CD14-positive monocyte (primary cell): ENCODE measurements around the gene CHRNG. TPM values are rescaled to one million over a fixed set of nuclear protein-coding genes. Genes with fewer than 3 reads are reported as not detected.

Source experiments
- DNase-seq, 3 donors: peaks; one replicate each; pipeline ENCODE4 v3.0.0-alpha.2; 2011 to 2022
- H2AFZ ChIP-seq: 2 replicates; pipeline ENCODE4 v1.6.0; 2012; ENCODE audit warnings: mild to moderate bottlenecking, low read depth, low read length, inconsistent platforms; ENCODE audit not compliant: insufficient read depth, poor library complexity, severe bottlenecking
- H3K27ac ChIP-seq, 2 donors: 1 replicate in 1 of 2; 2 replicates in 1 of 2; pipeline ENCODE4 v1.5.1; 2012 to 2013; ENCODE audit warnings: low read length in 2 of 2, control low read depth in 1 of 2, inconsistent platforms in 1 of 2, low read depth in 1 of 2, mild to moderate bottlenecking in 1 of 2
- H3K27me3 ChIP-seq, 2 donors: one replicate each; pipeline versions ENCODE4 v1.6.0 to v1.6.1; 2011 to 2013; ENCODE audit warnings: low read length in 2 of 2; ENCODE audit not compliant: control insufficient read depth in 2 of 2, insufficient read depth in 2 of 2
- H3K36me3 ChIP-seq, 2 donors: replicated peaks in 1 of 2; 1 replicate in 1 of 2; 2 replicates in 1 of 2; pipeline versions ENCODE4 v1.5.1 to v1.6.1; 2012 to 2013; ENCODE audit warnings: low read length in 2 of 2, control low read depth in 1 of 2, inconsistent platforms in 1 of 2, mild to moderate bottlenecking in 1 of 2; ENCODE audit not compliant: insufficient read depth in 2 of 2, control insufficient read depth in 1 of 2
- H3K4me1 ChIP-seq, 2 donors: 1 replicate in 1 of 2; 2 replicates in 1 of 2; pipeline versions ENCODE4 v1.5.1 to v1.6.1; 2012 to 2013; ENCODE audit warnings: low read length in 2 of 2, control low read depth in 1 of 2, inconsistent platforms in 1 of 2, mild to moderate bottlenecking in 1 of 2, moderate library complexity in 1 of 2; ENCODE audit not compliant: insufficient read depth in 2 of 2, control insufficient read depth in 1 of 2
- H3K4me2 ChIP-seq: replicated peaks from 2 replicates; pipeline ENCODE3; 2012; ENCODE audit warnings: low read length, moderate library complexity, mild to moderate bottlenecking; ENCODE audit not compliant: poor library complexity, severe bottlenecking; ENCODE audit errors: extremely low read depth
- H3K4me3 ChIP-seq, 3 experiments: fragments of 200-600 bp in 1 of 3; sonication (generic) in 1 of 3; replicated peaks in 1 of 3; 1 replicate in 2 of 3; 2 replicates in 1 of 3; pipeline ENCODE4 v1.5.1; 2011 to 2013; ENCODE audit warnings: low read length in 3 of 3, mild to moderate bottlenecking in 3 of 3, control low read depth in 2 of 3, low read depth in 2 of 3, inconsistent platforms in 1 of 3, moderate library complexity in 1 of 3
- H3K79me2 ChIP-seq: 2 replicates; pipeline ENCODE4 v1.6.0; 2012; ENCODE audit warnings: mild to moderate bottlenecking, control low read depth, inconsistent platforms, low read length, moderate library complexity; ENCODE audit not compliant: insufficient read depth
- H3K9ac ChIP-seq: 2 replicates; pipeline ENCODE4 v1.6.0; 2017; ENCODE audit warnings: low read length, mild to moderate bottlenecking; ENCODE audit not compliant: insufficient read depth, poor library complexity, severe bottlenecking
- H3K9me3 ChIP-seq, 2 donors: replicated peaks in 1 of 2; 1 replicate in 1 of 2; 2 replicates in 1 of 2; pipeline versions ENCODE4 v1.5.1 to v1.6.1; 2012 to 2013; ENCODE audit warnings: low read length in 2 of 2, control low read depth in 1 of 2; ENCODE audit not compliant: control insufficient read depth in 1 of 2, insufficient read depth in 1 of 2
- H4K20me1 ChIP-seq: 2 replicates; pipeline ENCODE4 v1.6.0; 2012; ENCODE audit warnings: mild to moderate bottlenecking, low read length, control low read depth, moderate library complexity; ENCODE audit not compliant: insufficient read depth
- H3K27ac Mint-ChIP-seq, 7 donors: one replicate each; pipeline ENCODE4 v1.8.0; 2020; ENCODE audit warnings: mild to moderate bottlenecking in 7 of 7, mixed read lengths in 7 of 7, moderate library complexity in 6 of 7, inconsistent platforms in 2 of 7
- H3K27me3 Mint-ChIP-seq, 3 donors: one replicate each; pipeline ENCODE4 v1.8.0; 2021 to 2022; ENCODE audit warnings: low read depth in 3 of 3, mild to moderate bottlenecking in 3 of 3, mixed read lengths in 3 of 3, moderate library complexity in 3 of 3, inconsistent platforms in 1 of 3
- H3K36me3 Mint-ChIP-seq, 2 donors: one replicate each; pipeline ENCODE4 v1.8.0; 2020; ENCODE audit warnings: mixed read lengths in 2 of 2, inconsistent platforms in 1 of 2, mild to moderate bottlenecking in 1 of 2
- H3K4me1 Mint-ChIP-seq: one replicate; pipeline ENCODE4 v1.8.0; 2020; ENCODE audit warnings: mild to moderate bottlenecking, mixed read lengths
- H3K4me3 Mint-ChIP-seq, 2 donors: one replicate each; pipeline ENCODE4 v1.8.0; 2020; ENCODE audit warnings: mild to moderate bottlenecking in 2 of 2, mixed read lengths in 2 of 2, moderate library complexity in 1 of 2
- H3K9me3 Mint-ChIP-seq, 7 donors: one replicate each; pipeline ENCODE4 v1.8.0; 2020 to 2022; ENCODE audit warnings: mixed read lengths in 7 of 7, mild to moderate bottlenecking in 6 of 7, moderate library complexity in 6 of 7, inconsistent platforms in 2 of 7
- WGBS: methylation state at CpG from one replicate; pipeline ENCODE4 v1.1.5; 2013; ENCODE audit warnings: missing lambda C conversion rate; ENCODE audit not compliant: insufficient coverage; 5-methylcytosine and 5-hydroxymethylcytosine counted together
- intact Hi-C, 2 donors: fragments of 100-400 bp; cut with micrococcal nuclease; formaldehyde crosslinking; loops; one replicate each; pipeline versions ENCODE4 v1.15.0 to v1.15.1; 2023
- polyA plus RNA-seq, 3 donors: library from polyadenylated mRNA; depleted of rRNA in 1 of 3; unstranded in 2 of 3; stranded (reverse) in 1 of 3; fragments of 300-500 nt in 2 of 3; fragments of >200 nt in 1 of 3; fragmentation: Illumina TruSeq in 2 of 3; gene quantifications; 1 replicate in 2 of 3; 2 replicates in 1 of 3; pipeline ENCODE4 v1.2.3, GENCODE V29; 2012 to 2021
- TF ChIP-seq, protein P1 (sequence below): fragments of 200-600 bp; IDR thresholded peaks from one replicate; pipeline ENCODE4 v1.8.0; 2022; ENCODE audit warnings: antibody characterized with exemption, mild to moderate bottlenecking

The CHRNG gene
- polyA plus RNA-seq, 3 donors = not detected

DNA sequence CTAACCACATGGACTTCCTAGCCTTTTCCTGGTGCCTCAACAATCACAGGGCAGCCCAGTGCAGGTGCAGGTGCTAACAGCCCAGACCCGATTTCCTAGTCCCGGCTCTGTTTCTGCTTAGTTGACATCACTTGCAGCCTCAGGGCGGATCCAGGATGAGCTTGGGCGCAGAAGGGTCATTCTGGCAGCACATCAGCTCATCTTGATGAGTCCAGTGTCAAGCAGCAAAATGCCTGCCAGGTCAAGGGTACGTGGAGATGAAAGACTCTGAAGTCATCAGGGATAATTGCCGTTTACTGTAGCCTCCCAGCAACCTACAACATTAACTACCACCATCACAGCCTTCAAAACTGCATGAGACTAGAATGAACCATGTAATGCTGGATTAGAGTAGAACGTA, 54.5 kb downstream of the CHRNG start:
- DNase-seq = no peak
- intact Hi-C loops = no loop called here
- Histone ChIP-seq H3K4me2 (no peak overlapping the region), H3K4me3 (no peak overlapping the region), H4K20me1 (no peaks in the 10 kb centered on the region), H3K36me3 (no peaks in the 10 kb centered on the region), H3K4me1 (no peaks in the 10 kb centered on the region), H3K9me3 (no peaks in the 10 kb centered on the region), H3K27me3 (no peaks in the 10 kb centered on the region), H2AFZ (no peak overlapping the region), H3K79me2 (no peaks in the 10 kb centered on the region), H3K27ac (no peak overlapping the region), H3K9ac (no peak overlapping the region)
- Mint-ChIP-seq H3K27me3 (peaks cover 0 to 2% (median 1%) of the 10 kb centered on the region in 3 donors), H3K27ac (no peak overlapping the region), H3K4me1 (no peaks in the 10 kb centered on the region), H3K4me3 (no peak overlapping the region), H3K9me3 (no peaks in the 10 kb centered on the region), H3K36me3 (no peaks in the 10 kb centered on the region)
- whole genome bisulfite sequencing = 92% methylated on average over 5 of the region's 7 CpGs
- TF ChIP-seq, protein P1, sequence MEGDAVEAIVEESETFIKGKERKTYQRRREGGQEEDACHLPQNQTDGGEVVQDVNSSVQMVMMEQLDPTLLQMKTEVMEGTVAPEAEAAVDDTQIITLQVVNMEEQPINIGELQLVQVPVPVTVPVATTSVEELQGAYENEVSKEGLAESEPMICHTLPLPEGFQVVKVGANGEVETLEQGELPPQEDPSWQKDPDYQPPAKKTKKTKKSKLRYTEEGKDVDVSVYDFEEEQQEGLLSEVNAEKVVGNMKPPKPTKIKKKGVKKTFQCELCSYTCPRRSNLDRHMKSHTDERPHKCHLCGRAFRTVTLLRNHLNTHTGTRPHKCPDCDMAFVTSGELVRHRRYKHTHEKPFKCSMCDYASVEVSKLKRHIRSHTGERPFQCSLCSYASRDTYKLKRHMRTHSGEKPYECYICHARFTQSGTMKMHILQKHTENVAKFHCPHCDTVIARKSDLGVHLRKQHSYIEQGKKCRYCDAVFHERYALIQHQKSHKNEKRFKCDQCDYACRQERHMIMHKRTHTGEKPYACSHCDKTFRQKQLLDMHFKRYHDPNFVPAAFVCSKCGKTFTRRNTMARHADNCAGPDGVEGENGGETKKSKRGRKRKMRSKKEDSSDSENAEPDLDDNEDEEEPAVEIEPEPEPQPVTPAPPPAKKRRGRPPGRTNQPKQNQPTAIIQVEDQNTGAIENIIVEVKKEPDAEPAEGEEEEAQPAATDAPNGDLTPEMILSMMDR = no peak

Other genes with a start within 250 kb of the CHRNG start
- gene ALPP, start 160.9 kb upstream of the CHRNG start, polyA plus RNA-seq = not detected
- not detected for gene ALPG, start 132.8 kb upstream of the CHRNG start, polyA plus RNA-seq
- gene ALPI, start 83.5 kb upstream of the CHRNG start, polyA plus RNA-seq = not detected
- not detected for gene ECEL1, start 51.9 kb upstream of the CHRNG start, polyA plus RNA-seq
- not detected for gene PRSS56, start 19.3 kb upstream of the CHRNG start, polyA plus RNA-seq
- not detected for gene CHRND, start 13.5 kb upstream of the CHRNG start, polyA plus RNA-seq
- 1 to 10 TPM; 1.6 to 4.1 (median 2.1) TPM for gene TIGD1, start 10.9 kb downstream of the CHRNG start, polyA plus RNA-seq
- 100 to 1,000 TPM in 2 of 3 donors, 10 to 100 TPM in 1; 67.2 to 213 (median 188) TPM for gene EIF4E2, start 11.0 kb downstream of the CHRNG start, polyA plus RNA-seq
- not detected for gene EFHD1, start 93.9 kb downstream of the CHRNG start, polyA plus RNA-seq
- gene GIGYF2, start 157.6 kb downstream of the CHRNG start, polyA plus RNA-seq = 10 to 100 TPM in 2 of 3 donors, 1 to 10 TPM in 1; 7.7 to 20.7 (median 17.3) TPM
- gene KCNJ13, start 236.9 kb downstream of the CHRNG start, polyA plus RNA-seq = not detected